DMS114 treated with DMSO at 0.1 percent for 48 hours (cell line): ENCODE results near the gene PPL.
"Not testable (repeated sequence)": the region's sequence is repeated elsewhere in the genome, so short reads cannot be mapped to it uniquely, and the experiment has no call there.

Source experiments
- DNase-seq: peaks from one replicate; lab custom pipeline; 2025; ENCODE audit not compliant: unreplicated experiment; lab: John Stamatoyannopoulos, UW

Gene PPL

DNA sequence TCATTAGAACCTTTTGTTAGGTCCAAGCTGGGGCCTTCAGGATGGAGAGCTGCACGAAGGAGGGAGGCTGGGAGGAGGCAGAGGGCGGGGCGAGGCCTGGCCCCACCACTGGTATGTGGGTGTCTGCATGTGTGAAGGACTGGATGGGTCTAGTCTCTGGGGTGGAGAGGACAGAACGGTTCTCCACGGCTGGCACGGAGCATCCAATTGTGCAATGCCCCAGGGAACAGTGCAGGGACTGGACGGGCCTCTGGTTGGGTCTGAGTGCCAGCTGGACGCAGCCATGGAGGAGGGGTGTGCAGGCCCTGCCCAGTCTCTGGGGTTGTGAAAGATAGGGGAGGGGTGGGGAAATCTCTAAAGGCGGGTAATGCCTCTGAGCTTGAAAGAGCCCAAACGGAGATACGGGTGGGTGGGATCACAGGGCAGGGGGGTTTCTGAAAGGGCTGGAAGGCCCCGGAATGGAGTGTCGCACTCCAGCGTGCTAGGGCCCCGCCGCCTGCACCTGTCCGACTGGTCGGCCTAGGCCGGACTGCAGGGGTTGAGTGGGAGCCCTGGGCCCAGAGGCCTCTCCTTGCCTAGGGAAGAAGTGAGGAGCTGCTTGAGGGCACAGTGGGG is 1.6 kb downstream of the PPL start:
- DNase-seq, result no peak

DNA sequence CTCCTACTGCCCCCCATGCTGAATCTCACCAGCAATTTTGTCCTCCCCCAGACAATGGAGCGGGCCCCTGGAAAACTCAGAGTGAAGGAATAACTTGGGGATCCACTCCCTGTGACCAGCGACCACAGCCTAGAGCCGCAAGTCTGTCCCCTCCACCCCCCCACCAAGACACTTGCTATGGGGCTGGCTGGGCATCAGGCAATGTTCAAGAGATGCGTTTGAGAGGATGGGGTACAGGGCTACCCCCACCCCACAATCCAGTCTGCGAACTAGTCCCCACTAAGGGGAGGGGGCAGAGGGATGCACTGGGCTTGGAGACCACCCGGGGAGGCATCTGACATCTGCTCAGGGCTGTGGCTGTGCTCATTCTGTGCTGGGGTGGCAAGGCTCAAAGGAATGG is 2.4 kb downstream of the PPL start:
- no peak for DNase-seq

DNA sequence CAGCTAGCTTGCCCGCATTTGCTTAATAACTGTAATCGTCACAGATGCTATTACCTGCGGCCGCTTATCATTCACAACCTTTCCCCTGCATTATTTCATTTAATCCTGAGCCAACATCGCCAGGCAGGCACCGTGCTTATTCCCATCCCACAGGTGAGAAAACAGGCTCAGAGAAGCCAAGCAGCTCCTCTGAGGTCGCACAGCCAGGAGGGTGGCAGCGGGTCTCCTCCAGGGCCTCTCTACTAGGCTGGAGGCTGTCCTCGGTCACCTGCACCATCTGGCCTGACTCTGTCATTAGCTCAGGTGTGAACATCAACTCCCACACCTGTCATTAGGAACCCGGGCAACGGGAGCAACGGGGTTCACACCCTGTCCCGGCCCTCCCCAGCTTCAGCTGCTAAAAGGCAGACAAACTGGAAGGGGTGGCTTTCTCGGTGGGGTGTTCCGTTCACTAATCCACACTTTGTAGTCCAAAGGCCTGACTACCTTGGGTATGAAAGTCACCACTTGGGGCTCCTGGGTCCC is 3.0 kb downstream of the PPL start:
- no peak for DNase-seq

DNA sequence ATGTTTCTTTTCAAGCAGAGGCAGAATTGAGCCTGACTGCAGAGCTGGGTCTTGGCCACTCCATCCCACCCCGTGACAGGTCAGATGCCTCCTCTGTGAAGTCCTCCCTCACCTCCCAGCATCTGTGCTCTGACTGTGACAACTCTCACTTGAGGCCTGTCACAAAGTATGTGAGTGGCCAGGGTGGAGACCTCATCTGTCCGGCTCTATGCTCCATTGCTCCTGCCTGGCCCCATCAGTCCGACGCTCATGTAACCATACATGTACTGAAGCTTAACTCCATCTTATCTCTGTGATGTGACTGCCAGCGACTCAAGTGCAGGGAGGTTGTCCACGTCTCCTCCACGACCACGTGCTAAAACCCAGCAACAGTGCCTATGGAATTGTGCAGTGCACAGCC is 3.5 kb downstream of the PPL start:
- DNase-seq, result no peak

DNA sequence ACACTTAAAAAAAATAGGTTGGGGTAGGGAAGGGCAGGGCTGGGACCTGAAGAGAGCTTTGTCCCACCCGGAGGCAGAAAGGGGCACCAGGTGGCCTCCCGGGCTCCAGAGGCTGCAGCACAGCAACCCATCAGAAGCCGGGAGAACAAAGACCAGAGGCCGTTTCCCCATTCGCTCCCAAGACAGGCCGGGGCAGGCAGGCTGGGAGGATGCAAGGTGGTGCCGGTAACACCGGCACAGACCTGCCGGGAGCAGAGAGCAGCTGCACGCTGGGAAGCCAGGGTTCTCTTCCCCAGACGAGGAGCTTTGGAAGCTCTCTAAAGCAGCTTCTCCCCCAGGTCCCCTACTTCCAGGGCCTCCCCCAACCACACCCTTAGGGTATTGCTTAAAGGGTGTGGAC is 5.6 kb downstream of the PPL start:
- DNase-seq, result no peak

DNA sequence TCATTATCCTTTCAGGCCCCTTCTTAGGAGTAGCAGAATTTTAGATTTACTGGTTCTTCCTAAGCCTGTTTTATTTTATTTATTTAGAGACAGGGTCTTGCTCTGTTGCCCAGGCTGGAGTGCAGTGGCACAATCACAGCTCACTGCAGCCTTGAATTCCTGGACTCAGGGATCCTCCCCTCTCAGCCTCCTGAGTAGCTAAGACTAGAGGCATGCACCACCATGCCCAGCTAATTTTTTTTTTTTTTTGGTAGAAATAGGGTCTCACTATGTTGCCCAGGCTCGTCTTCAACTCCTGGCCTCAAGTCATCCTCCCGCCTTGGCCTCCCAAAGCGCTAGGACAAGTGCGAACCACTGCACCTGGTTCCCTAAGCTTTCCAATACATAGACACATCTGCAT is 7.3 kb downstream of the PPL start:
- not testable (repeated sequence) for DNase-seq

DNA sequence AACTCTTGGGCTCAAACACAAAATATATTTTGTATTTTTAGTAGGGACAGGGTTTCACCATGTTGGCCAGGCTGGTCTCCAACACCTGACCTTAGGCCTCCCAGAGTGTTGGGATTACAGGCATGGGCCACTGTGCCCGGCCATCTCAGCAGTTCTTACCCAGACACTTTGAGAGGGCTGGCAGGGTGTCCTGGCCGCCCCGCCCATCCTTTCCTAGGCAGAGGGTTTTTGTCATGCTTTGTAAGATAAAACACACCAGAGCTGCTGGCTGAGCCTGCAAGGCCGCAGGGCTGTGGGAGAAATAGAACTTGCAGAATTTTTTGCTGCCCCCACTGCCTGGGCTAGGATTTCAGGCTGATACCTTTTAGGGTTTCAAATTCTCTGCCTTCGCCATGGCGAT is 8.7 kb downstream of the PPL start:
- no peak for DNase-seq

DNA sequence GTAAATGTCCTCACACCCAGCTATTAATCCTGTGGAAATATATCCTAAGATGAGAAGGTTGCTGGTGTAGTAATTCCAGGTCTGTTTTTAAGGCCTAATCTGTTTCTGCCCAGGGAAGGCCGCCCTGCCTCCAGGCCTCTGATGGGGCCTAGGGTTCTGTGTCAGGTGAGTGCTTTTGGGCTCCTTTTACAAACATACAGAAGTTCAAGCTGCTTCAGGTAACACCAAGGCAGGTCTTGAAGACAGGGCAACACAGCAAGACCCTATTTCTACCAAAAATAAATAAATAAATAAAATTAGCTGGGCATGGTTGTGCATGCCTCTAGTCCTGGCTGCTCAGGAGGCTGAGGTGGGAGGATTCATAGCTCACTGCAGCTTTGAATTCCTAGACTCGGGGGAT is 9.3 kb downstream of the PPL start:
- DNase-seq, result no peak

DNA sequence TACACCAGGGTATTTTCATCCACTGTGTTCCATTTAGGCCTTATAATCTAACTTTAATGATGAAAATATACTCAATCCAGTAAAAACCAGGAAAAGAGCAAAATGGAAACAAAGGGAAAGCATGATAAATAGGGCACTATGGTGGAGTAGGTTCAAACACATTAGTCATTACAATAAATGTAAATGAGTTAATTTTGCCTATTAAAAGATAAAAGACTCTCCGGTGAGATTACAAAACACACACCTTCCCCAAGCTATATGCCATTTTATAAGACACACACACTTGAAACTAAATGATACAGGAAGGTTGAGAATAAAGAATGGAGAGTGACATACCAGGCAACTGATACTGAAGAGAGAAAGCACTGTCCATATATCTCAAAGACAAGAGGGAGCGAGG is 10.0 kb downstream of the PPL start:
- DNase-seq, result no peak

DNA sequence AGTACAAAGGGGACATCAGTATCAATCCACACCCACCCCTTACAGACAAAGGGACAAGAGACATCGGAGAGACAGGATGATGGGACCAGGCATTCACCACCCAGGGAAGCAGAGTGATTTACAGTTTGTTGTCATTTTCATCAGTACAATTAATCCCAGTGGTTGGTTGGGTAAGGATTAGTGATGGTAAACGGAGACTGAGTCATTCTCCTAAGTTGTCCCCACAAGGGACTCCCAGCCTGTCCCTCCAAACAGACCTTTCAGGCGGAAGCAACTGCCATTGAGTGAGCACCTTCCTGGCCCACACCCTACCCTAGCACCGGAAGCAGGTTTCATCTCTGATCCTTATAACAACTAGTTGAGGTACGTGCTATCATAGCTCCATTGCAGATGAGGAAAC is 11.2 kb downstream of the PPL start:
- no peak for DNase-seq

DNA sequence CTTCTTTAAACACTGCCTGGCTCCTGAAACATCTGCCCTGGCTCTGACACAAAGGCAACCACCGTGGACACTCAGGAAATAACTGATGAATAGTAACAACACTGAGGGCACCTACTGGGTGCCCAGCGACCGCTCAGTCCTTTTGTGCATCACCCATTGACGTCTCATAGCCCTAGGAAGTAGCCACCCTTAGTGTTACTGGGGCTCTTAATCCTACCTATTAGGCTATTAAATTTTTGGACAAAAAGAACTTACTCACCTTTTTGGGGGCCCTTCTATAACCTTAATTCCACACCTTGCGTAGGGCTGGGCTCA is 11.7 kb downstream of the PPL start:
- DNase-seq, result no peak

DNA sequence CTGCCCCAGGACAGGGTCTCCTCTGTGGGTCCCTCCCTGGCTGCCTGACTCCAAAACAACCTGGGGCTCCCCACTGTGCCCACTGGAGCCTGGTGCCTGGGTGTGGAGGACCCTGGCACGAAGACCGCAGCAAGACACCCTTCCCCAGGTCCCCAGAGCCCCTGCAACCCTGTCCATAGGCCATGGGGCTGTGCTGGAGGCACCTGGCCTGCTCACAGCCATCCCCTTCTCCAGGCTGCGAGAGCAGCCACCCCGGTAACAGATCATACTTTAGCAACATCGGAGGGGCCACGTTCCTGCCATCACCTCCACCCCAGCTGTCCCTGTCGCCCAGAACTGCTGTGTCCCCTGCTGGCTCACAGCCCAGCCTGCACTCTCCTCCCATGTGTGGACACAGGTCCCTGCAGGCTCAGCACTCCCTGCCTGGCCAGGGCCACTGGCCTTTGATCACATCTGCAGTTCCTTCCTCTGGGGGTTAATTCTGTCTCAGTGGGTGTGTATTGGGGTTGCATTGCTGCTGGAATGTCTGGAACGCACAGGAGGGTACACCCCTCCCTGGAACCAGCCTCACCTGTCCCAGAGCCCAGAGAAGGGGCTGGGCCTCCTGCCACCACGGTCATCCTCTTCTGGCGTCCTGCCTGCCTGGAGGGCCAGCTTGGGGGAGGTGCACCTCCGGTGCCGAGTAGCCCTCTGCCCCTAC is 12.2 kb downstream of the PPL start:
- DNase-seq, result no peak

DNA sequence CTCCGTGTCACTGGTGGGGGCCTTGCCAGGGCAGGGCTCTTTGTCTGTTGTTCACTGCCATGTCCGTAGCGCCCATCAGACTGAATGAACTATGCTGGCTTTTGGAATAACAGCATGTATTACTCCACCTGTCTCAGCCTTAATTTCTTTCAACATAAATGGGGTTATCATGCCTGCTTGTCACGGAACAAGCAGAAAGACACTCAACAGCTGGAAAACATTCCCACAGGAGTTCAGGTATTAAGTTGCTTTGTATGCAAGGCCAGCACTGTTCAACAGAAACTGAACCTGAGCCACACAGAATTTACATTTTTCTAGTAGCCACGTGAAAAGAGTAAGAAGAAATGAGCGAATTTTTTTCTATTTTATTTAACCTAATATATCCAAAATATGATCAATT is 13.1 kb downstream of the PPL start:
- DNase-seq, result no peak

DNA sequence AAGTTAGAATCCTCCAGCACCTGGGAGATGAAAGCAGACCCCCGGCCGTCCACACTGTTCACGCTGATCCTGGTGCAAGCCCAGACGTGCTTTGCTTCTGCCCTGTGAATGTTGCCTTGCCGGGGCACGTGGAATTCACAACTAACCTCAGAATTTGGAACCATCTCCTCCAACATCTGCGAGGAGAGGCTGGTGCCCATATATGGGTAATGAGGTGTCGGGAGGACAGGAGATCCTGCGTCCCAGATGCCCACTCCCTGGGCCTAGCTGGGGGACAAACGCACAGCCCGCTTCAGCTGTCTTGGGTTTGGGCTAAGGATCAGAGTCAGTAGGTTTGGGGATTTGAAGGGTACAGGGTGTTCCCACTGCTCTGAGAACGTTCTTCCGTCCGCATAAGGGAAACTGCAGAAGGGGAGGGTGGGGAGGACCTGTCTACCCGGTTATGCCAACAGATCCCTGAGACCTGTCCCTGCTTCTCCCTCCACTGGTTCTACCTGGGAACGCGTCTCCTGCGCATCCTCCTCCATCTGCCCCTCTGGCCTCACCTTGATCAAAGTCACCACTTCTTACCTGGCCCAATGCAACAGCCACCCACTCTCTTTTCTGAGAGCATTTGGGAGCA is 14.1 kb downstream of the PPL start:
- DNase-seq, result no peak

DNA sequence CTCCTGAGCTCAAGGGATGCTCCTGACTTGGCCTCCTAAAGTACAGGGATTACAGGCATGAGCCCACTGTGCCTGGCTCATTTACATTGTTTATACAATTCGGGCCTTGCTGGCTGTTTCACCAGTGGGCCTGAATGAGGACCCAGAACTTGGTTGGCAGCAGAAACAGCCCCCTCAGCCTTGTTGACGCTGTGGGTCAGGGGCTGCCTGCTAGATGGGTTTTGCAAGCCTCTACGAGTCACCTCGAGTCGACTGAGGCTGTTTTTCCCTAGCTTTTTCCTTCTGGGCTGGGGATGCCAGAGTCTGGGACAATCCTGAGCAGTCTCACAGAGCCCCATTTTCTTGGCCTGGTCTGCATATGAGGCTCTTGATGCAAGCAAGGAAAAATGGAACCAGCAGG is 16.1 kb downstream of the PPL start:
- no peak for DNase-seq

DNA sequence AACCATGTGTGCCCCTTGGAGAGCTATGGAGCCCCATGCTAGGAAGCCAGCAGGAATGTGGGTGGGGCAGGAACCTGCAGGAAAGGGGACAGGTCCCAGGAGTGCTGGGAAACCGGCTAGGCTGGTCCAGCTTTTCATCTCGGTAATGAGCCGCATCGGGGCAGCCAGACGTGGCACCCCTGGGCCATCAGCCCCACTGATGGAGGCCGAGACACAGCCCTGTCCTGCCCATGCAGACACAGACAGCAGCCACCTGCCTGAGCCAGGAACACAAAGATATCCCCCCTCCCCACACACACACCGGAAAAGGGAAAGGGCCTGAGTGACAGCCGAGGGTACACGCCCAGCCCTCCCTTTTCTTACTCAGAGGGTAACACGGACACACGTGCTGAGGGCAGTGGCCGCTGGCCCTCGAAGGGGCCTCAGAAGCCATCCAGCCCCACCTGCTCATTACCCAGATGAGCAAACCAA is 18.1 kb downstream of the PPL start:
- no peak for DNase-seq

DNA sequence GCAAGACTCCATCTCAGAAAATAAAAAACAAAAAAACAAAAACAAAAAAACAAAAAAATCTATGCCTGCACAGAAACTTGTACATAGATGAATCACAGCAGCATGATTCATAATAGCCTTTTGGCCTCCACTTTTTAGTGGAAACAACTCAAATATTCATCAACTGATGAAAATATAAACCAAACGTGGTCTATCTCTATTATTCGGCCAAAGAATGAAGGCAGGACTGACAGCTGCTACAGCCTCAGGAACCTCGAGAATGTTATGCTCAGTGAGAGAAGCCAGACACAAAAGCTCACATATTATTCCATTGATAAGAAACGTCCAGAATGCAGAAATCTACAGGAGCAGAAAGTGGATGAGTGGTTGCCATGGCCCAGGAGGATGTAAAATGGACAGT is 19.8 kb downstream of the PPL start:
- no peak for DNase-seq

DNA sequence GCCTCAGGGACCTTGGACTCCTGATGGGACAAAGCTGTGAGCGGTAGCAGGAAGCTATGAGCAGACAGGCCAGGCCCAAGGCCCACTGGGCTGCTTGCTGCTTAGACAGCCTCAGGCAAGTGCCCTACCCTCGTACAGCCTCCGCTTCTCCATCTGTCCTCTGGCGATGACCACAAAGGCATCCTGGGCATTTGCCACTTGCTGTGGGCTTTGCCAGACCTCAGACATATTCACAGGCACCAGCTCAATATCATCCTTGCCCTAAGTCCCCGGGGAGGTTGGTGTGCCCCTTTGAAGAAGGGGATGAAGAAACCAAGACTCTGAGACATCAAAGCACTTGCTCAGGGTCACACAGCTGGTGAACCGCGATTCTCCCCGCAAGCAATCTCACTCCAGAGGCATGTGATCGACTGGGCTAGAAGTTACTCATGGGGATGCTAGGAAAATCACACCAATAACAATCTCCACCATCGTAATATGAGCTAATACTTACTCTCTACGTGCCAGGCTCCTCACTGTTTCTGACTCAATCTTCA is 21.7 kb downstream of the PPL start:
- no peak for DNase-seq

DNA sequence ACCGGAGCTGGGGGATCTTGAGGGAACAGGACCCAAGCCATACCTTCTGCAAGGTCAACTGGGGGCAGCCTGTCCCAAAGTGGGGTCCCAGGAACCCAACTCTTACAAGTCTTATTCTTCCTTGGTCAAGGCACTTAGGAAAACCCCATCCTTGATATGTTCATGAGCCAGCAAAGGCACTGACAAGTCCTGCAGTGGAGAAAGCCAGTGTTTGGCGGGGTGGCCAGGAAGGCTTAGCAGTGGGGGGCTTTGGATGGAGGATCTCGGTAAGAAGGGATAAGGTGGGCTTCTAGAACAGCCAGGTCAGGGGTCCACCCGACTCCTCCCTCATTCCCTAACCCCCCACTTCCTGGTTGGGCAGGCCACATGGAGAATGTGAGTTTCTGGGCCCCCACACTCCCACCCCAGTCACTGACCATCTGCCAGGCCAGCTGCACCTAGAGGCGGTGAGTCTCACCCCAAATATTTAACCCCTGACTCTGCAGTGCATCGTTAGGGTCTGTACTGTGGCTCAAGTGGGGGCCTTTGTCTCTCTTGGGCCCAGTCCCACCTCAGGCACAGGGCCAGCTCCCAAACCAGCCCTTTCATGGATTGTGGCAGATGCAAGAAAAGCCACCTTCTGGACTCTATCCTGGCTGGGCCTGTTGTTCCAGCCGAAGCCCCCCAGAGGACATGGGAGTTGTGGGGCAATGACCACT is 22.3 kb downstream of the PPL start:
- DNase-seq, result no peak

DNA sequence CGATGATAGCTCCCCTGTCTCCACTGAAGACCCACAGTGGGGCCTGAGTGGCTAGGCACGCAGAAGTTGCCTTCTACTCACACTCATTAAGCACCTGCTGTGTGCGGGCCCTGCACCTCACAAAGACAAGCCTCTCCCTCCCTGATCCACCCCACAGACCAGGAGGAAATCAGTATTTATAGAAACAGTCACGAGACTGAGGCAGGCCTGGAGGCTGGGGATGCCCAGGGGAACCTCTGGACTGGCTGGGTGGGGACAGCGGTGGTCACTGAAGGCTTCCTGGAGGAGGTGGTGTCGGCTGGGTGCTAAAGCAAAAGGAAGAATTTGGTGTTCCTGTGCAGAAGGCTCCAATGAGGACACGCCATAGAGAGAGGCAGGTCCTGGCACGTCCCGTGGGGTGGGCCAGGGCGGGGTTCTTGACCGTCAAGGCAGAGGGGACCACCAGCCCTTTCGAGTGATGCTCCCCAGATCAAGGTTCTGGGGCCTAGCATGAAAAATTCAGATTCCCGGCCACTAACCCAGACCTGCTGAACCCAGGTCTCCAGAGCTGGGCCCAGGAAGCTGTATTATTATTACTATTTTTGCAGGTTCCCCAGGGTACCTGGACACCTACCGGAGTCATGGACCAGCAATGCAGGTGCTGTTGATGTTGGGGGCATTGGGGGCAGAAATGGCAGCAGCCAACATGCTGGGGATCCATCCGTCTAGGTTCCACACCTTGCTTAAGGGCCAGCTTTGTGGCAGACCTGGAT is 23.0 kb downstream of the PPL start:
- DNase-seq, result no peak
